CD14-positive monocyte (primary cell): ENCODE results near the gene SKIC8. TPM values are rescaled to one million over a fixed set of nuclear protein-coding genes. Genes with fewer than 3 reads are reported as not detected.
A peak's percentile ranks its signal among the peaks of the same experiment; 100 is the strongest.

Experiments used
- DNase-seq, 3 donors: peaks; one replicate each; pipeline ENCODE4 v3.0.0-alpha.2; 2011 to 2022
- H2AFZ ChIP-seq: 2 replicates; pipeline ENCODE4 v1.6.0; 2012; ENCODE audit warnings: mild to moderate bottlenecking, low read depth, low read length, inconsistent platforms; ENCODE audit not compliant: insufficient read depth, poor library complexity, severe bottlenecking
- H3K27ac ChIP-seq, 2 donors: 1 replicate in 1 of 2; 2 replicates in 1 of 2; pipeline ENCODE4 v1.5.1; 2012 to 2013; ENCODE audit warnings: low read length in 2 of 2, control low read depth in 1 of 2, inconsistent platforms in 1 of 2, low read depth in 1 of 2, mild to moderate bottlenecking in 1 of 2
- H3K27me3 ChIP-seq, 2 donors: one replicate each; pipeline versions ENCODE4 v1.6.0 to v1.6.1; 2011 to 2013; ENCODE audit warnings: low read length in 2 of 2; ENCODE audit not compliant: control insufficient read depth in 2 of 2, insufficient read depth in 2 of 2
- H3K36me3 ChIP-seq, 2 donors: replicated peaks in 1 of 2; 1 replicate in 1 of 2; 2 replicates in 1 of 2; pipeline versions ENCODE4 v1.5.1 to v1.6.1; 2012 to 2013; ENCODE audit warnings: low read length in 2 of 2, control low read depth in 1 of 2, inconsistent platforms in 1 of 2, mild to moderate bottlenecking in 1 of 2; ENCODE audit not compliant: insufficient read depth in 2 of 2, control insufficient read depth in 1 of 2
- H3K4me1 ChIP-seq, 2 donors: 1 replicate in 1 of 2; 2 replicates in 1 of 2; pipeline versions ENCODE4 v1.5.1 to v1.6.1; 2012 to 2013; ENCODE audit warnings: low read length in 2 of 2, control low read depth in 1 of 2, inconsistent platforms in 1 of 2, mild to moderate bottlenecking in 1 of 2, moderate library complexity in 1 of 2; ENCODE audit not compliant: insufficient read depth in 2 of 2, control insufficient read depth in 1 of 2
- H3K4me2 ChIP-seq: replicated peaks from 2 replicates; pipeline ENCODE3; 2012; ENCODE audit warnings: low read length, moderate library complexity, mild to moderate bottlenecking; ENCODE audit not compliant: poor library complexity, severe bottlenecking; ENCODE audit errors: extremely low read depth
- H3K4me3 ChIP-seq, 3 experiments: fragments of 200-600 bp in 1 of 3; sonication (generic) in 1 of 3; replicated peaks in 1 of 3; 1 replicate in 2 of 3; 2 replicates in 1 of 3; pipeline ENCODE4 v1.5.1; 2011 to 2013; ENCODE audit warnings: low read length in 3 of 3, mild to moderate bottlenecking in 3 of 3, control low read depth in 2 of 3, low read depth in 2 of 3, inconsistent platforms in 1 of 3, moderate library complexity in 1 of 3
- H3K79me2 ChIP-seq: 2 replicates; pipeline ENCODE4 v1.6.0; 2012; ENCODE audit warnings: mild to moderate bottlenecking, control low read depth, inconsistent platforms, low read length, moderate library complexity; ENCODE audit not compliant: insufficient read depth
- H3K9ac ChIP-seq: 2 replicates; pipeline ENCODE4 v1.6.0; 2017; ENCODE audit warnings: low read length, mild to moderate bottlenecking; ENCODE audit not compliant: insufficient read depth, poor library complexity, severe bottlenecking
- H3K9me3 ChIP-seq, 2 donors: replicated peaks in 1 of 2; 1 replicate in 1 of 2; 2 replicates in 1 of 2; pipeline versions ENCODE4 v1.5.1 to v1.6.1; 2012 to 2013; ENCODE audit warnings: low read length in 2 of 2, control low read depth in 1 of 2; ENCODE audit not compliant: control insufficient read depth in 1 of 2, insufficient read depth in 1 of 2
- H4K20me1 ChIP-seq: 2 replicates; pipeline ENCODE4 v1.6.0; 2012; ENCODE audit warnings: mild to moderate bottlenecking, low read length, control low read depth, moderate library complexity; ENCODE audit not compliant: insufficient read depth
- H3K27ac Mint-ChIP-seq, 7 donors: one replicate each; pipeline ENCODE4 v1.8.0; 2020; ENCODE audit warnings: mild to moderate bottlenecking in 7 of 7, mixed read lengths in 7 of 7, moderate library complexity in 6 of 7, inconsistent platforms in 2 of 7
- H3K27me3 Mint-ChIP-seq, 3 donors: one replicate each; pipeline ENCODE4 v1.8.0; 2021 to 2022; ENCODE audit warnings: low read depth in 3 of 3, mild to moderate bottlenecking in 3 of 3, mixed read lengths in 3 of 3, moderate library complexity in 3 of 3, inconsistent platforms in 1 of 3
- H3K36me3 Mint-ChIP-seq, 2 donors: one replicate each; pipeline ENCODE4 v1.8.0; 2020; ENCODE audit warnings: mixed read lengths in 2 of 2, inconsistent platforms in 1 of 2, mild to moderate bottlenecking in 1 of 2
- H3K4me1 Mint-ChIP-seq: one replicate; pipeline ENCODE4 v1.8.0; 2020; ENCODE audit warnings: mild to moderate bottlenecking, mixed read lengths
- H3K4me3 Mint-ChIP-seq, 2 donors: one replicate each; pipeline ENCODE4 v1.8.0; 2020; ENCODE audit warnings: mild to moderate bottlenecking in 2 of 2, mixed read lengths in 2 of 2, moderate library complexity in 1 of 2
- H3K9me3 Mint-ChIP-seq, 7 donors: one replicate each; pipeline ENCODE4 v1.8.0; 2020 to 2022; ENCODE audit warnings: mixed read lengths in 7 of 7, mild to moderate bottlenecking in 6 of 7, moderate library complexity in 6 of 7, inconsistent platforms in 2 of 7
- CTCF ChIP-seq: fragments of 200-600 bp; IDR thresholded peaks from one replicate; pipeline ENCODE4 v1.8.0; 2022; ENCODE audit warnings: antibody characterized with exemption, mild to moderate bottlenecking
- WGBS: methylation state at CpG from one replicate; pipeline ENCODE4 v1.1.5; 2013; ENCODE audit warnings: missing lambda C conversion rate; ENCODE audit not compliant: insufficient coverage; 5-methylcytosine and 5-hydroxymethylcytosine counted together
- intact Hi-C, 2 donors: fragments of 100-400 bp; cut with micrococcal nuclease; formaldehyde crosslinking; loops; one replicate each; pipeline versions ENCODE4 v1.15.0 to v1.15.1; 2023
- polyA plus RNA-seq, 3 donors: library from polyadenylated mRNA; depleted of rRNA in 1 of 3; unstranded in 2 of 3; stranded (reverse) in 1 of 3; fragments of 300-500 nt in 2 of 3; fragments of >200 nt in 1 of 3; fragmentation: Illumina TruSeq in 2 of 3; gene quantifications; 1 replicate in 2 of 3; 2 replicates in 1 of 3; pipeline ENCODE4 v1.2.3, GENCODE V29; 2012 to 2021

Gene SKIC8
- polyA plus RNA-seq, 3 donors: 59.8 to 123 (median 88.0) TPM

- peaks cover 25% of the 10 kb centered on the region for H3K4me1 Mint-ChIP-seq
- WGBS: 87% methylated on average over 3 of the region's 3 CpGs
- no peak overlapping the region for H2AFZ ChIP-seq
- peaks cover 0 to 7% (median 0%) of the 10 kb centered on the region in 3 donors for H3K27me3 Mint-ChIP-seq
- H3K4me2 ChIP-seq: no peak overlapping the region
- no peak for DNase-seq
- no peak overlapping the region for H3K27ac Mint-ChIP-seq
- H3K4me3 Mint-ChIP-seq: no peak overlapping the region
- no peaks in the 10 kb centered on the region for H3K27me3 ChIP-seq
- intact Hi-C loops: no loop called here
- no peaks in the 10 kb centered on the region for H3K36me3 Mint-ChIP-seq
- no peaks in the 10 kb centered on the region for H3K9me3 ChIP-seq
- H3K4me1 ChIP-seq: peaks cover 27 to 28% of the 10 kb centered on the region in 2 donors
- no peak overlapping the region for H3K9ac ChIP-seq
- peaks cover 0 to 2% (median 0%) of the 10 kb centered on the region in 7 donors for H3K9me3 Mint-ChIP-seq
- no peak for TF ChIP-seq CTCF
- H3K4me3 ChIP-seq: no peak overlapping the region
- H4K20me1 ChIP-seq: no peaks in the 10 kb centered on the region
- H3K27ac ChIP-seq: no peak overlapping the region
- H3K36me3 ChIP-seq: no peaks in the 10 kb centered on the region
- no peaks in the 10 kb centered on the region for H3K79me2 ChIP-seq
These were observed 11.9 kb upstream of the SKIC8 start for GRCh38 chr15:78311292-78311691.

GRCh38 chr15:78308422-78309032, 9.1 kb upstream of the SKIC8 start:
- TF ChIP-seq CTCF: peak; percentile 92
- Histone ChIP-seq H3K4me3 (peak overlapping the region in 1 of 3 experiments; percentile 25), H3K36me3 (no peaks in the 10 kb centered on the region), H3K4me2 (peak overlapping the region; percentile 69), H3K9ac (peak overlapping the region; percentile 23), H3K4me1 (peaks cover 30 to 34% of the 10 kb centered on the region in 2 donors), H3K79me2 (no peaks in the 10 kb centered on the region), H3K27me3 (no peaks in the 10 kb centered on the region), H3K27ac (peak overlapping the region; percentile 75 to 79), H2AFZ (peak overlapping the region; percentile 62), H4K20me1 (no peaks in the 10 kb centered on the region), H3K9me3 (peaks cover 0 to 6% of the 10 kb centered on the region in 2 donors)
- 23% methylated on average over 8 of the region's 9 CpGs for WGBS
- Mint-ChIP-seq H3K9me3 (peaks cover 0 to 7% (median 0%) of the 10 kb centered on the region in 7 donors), H3K27me3 (peaks cover 0 to 5% (median 0%) of the 10 kb centered on the region in 3 donors), H3K36me3 (no peaks in the 10 kb centered on the region), H3K4me1 (peaks cover 27% of the 10 kb centered on the region), H3K4me3 (peak overlapping the region; percentile 62 to 78), H3K27ac (peak overlapping the region in 5 of 7 donors; percentile 81 to 94 (median 90))
- peak; percentile 44 to 66 (median 65) for DNase-seq
- intact Hi-C loops: loop anchor here (2.0 to 10.0 kb wide), 3 partner anchors 114 to 566 kb away; partner anchors contain the start of gene MORF4L1 (in 1 of the 2)
